HCT116 (cell line): ENCODE measurements around the gene RIMBP2. TPM values are rescaled to one million over a fixed set of nuclear protein-coding genes. Genes with fewer than 3 reads are reported as not detected.

Experiments
- ATAC-seq: fragments of 200-7000 bp; cut with Tn5 transposase; 2 replicates; pipeline ENCODE4 v1.9.1; 2020; ENCODE audit warnings: mild to moderate bottlenecking, moderate library complexity
- BruUV-seq: library from RNA; stranded (reverse); fragments of 400-500 nt; replicated peaks from 2 replicates; lab custom pipeline; 2021; lab: Mats Ljungman, UMichigan
- CTCF ChIA-PET: fragments of 300-600 bp; sonication (Branson Sonifier 250); formaldehyde crosslinking; loops from one replicate; lab custom pipeline; 2021; ENCODE audit warnings: antibody characterized with exemption; lab: Charles Lee
- POLR2A ChIA-PET: fragments of 300-600, 350-600 bp; sonication (Branson Sonifier 250); formaldehyde crosslinking; loops from one replicate; lab custom pipeline; 2021; ENCODE audit warnings: antibody characterized with exemption; lab: Charles Lee
- RAD21 ChIA-PET, 2 experiments: fragments of 300-600 bp; sonication (Branson Sonifier 250); formaldehyde crosslinking; loops; one replicate each; lab custom pipeline; 2023; ENCODE audit warnings: low total read pairs in 2 of 2; ENCODE audit not compliant: uncharacterized antibody in 2 of 2, unreplicated experiment in 2 of 2, low non-redundant PET in 1 of 2; lab: Charles Lee
- DNase-seq: peaks from one replicate; pipeline ENCODE4 v3.0.0-alpha.2; 2010; ENCODE audit warnings: low read depth, low spot score
- H2AFZ ChIP-seq: fragments of 200-600 bp; shearing (Covaris generic), sonication (generic); 2 replicates; pipeline ENCODE4 v1.6.1; 2017; ENCODE audit warnings: low read depth, mixed run types, mixed read lengths, antibody characterized with exemption, low read length; ENCODE audit not compliant: poor library complexity, severe bottlenecking
- H3K27ac ChIP-seq: 2 replicates; pipeline ENCODE4 v1.5.1; 2012; ENCODE audit warnings: low read depth, low read length
- H3K27me3 ChIP-seq: fragments of 200-600 bp; sonication (generic); 2 replicates; pipeline ENCODE4 v1.6.1; 2016; ENCODE audit warnings: mixed run types, low read length, mixed read lengths; ENCODE audit not compliant: insufficient read depth
- H3K36me3 ChIP-seq, 2 experiments: fragments of 200-500 bp in 1 of 2; fragments of 200-600 bp in 1 of 2; sonication (Bioruptor generic) in 1 of 2; sonication (generic) in 1 of 2; 2 replicates each; pipeline versions ENCODE4 v1.5.1 to v1.6.1; 2014 to 2016; ENCODE audit warnings: low read length in 2 of 2, inconsistent platforms in 1 of 2, mixed read lengths in 1 of 2, mixed run types in 1 of 2; ENCODE audit not compliant: insufficient read depth in 2 of 2, control insufficient read depth in 1 of 2
- H3K4me1 ChIP-seq, 2 experiments: fragments of 200-600 bp in 1 of 2; sonication (generic) in 1 of 2; 2 replicates each; pipeline versions ENCODE4 v1.5.1 to v1.6.1; 2012 to 2017; ENCODE audit warnings: low read length in 2 of 2, inconsistent platforms in 1 of 2, mild to moderate bottlenecking in 1 of 2, mixed read lengths in 1 of 2, mixed run types in 1 of 2, moderate library complexity in 1 of 2; ENCODE audit not compliant: insufficient read depth in 2 of 2, control insufficient read depth in 1 of 2
- H3K4me2 ChIP-seq: fragments of 200-600 bp; sonication (generic); 2 replicates; pipeline ENCODE4 v1.6.1; 2017; ENCODE audit warnings: mixed run types, low read length, mixed read lengths
- H3K4me3 ChIP-seq, 2 experiments: fragments of 200-600 bp in 1 of 2; sonication (generic) in 1 of 2; replicated peaks in 1 of 2; 2 replicates each; pipeline ENCODE4 v1.5.1; 2011 to 2016; ENCODE audit warnings: low read length in 2 of 2, control low read depth in 1 of 2, low read depth in 1 of 2, mild to moderate bottlenecking in 1 of 2, mixed read lengths in 1 of 2, mixed run types in 1 of 2
- H3K79me2 ChIP-seq: fragments of 200-600 bp; sonication (generic); 2 replicates; pipeline ENCODE4 v1.6.1; 2017; ENCODE audit warnings: mild to moderate bottlenecking, mixed run types, low read length, moderate library complexity, mixed read lengths; ENCODE audit not compliant: insufficient read depth
- H3K9ac ChIP-seq: fragments of 200-600 bp; sonication (generic); 2 replicates; pipeline ENCODE4 v1.6.1; 2016; ENCODE audit warnings: low read length, mixed read lengths
- H3K9me2 ChIP-seq: fragments of 200-600 bp; sonication (generic), shearing (Covaris generic); 2 replicates; pipeline ENCODE4 v1.6.1; 2017; ENCODE audit warnings: mixed run types, mild to moderate bottlenecking, moderate library complexity; ENCODE audit not compliant: insufficient read depth
- H3K9me3 ChIP-seq, 2 experiments: fragments of 200-500 bp in 1 of 2; fragments of 200-600 bp in 1 of 2; sonication (Bioruptor generic) in 1 of 2; sonication (generic) in 1 of 2; 2 replicates each; pipeline ENCODE4 v1.6.1; 2014 to 2017; ENCODE audit warnings: low read length in 2 of 2, mixed read lengths in 2 of 2, inconsistent platforms in 1 of 2, low read depth in 1 of 2, mild to moderate bottlenecking in 1 of 2, mixed run types in 1 of 2, moderate library complexity in 1 of 2; ENCODE audit not compliant: control insufficient read depth in 1 of 2, insufficient read depth in 1 of 2
- H4K20me1 ChIP-seq: fragments of 200-600 bp; sonication (generic), shearing (Covaris generic); 2 replicates; pipeline ENCODE4 v1.6.1; 2017; ENCODE audit warnings: mixed run types, mild to moderate bottlenecking, moderate library complexity; ENCODE audit not compliant: insufficient read depth
- ATF3 ChIP-seq: IDR thresholded peaks from 2 replicates; pipeline ENCODE4 v1.6.1; 2012
- CEBPB ChIP-seq: IDR thresholded peaks from 2 replicates; pipeline ENCODE4 v1.6.1; 2012; ENCODE audit warnings: low read depth
- EGR1 ChIP-seq: IDR thresholded peaks from 2 replicates; pipeline ENCODE4 v1.6.1; 2012; ENCODE audit warnings: low read depth
- MAX ChIP-seq: IDR thresholded peaks from 2 replicates; pipeline ENCODE4 v1.6.1; 2012
- POLR2A ChIP-seq: IDR thresholded peaks from 2 replicates; pipeline ENCODE4 v1.7.0; 2011; ENCODE audit warnings: borderline replicate concordance; ENCODE audit not compliant: insufficient read depth, insufficient read length; ENCODE audit errors: extremely low read depth
- POLR2AphosphoS5 ChIP-seq: IDR thresholded peaks from 2 replicates; pipeline ENCODE4 v1.6.1; 2011; ENCODE audit warnings: mild to moderate bottlenecking, low read depth, low read length, moderate library complexity
- RAD21 ChIP-seq: IDR thresholded peaks from 2 replicates; pipeline ENCODE4 v1.6.1; 2012; ENCODE audit warnings: low read depth, mild to moderate bottlenecking
- REST ChIP-seq: IDR thresholded peaks from 2 replicates; pipeline ENCODE4 v1.6.1; 2012; ENCODE audit warnings: low read depth
- SIN3A ChIP-seq: IDR thresholded peaks from 2 replicates; pipeline ENCODE4 v1.6.1; 2012; ENCODE audit warnings: low read depth
- SRF ChIP-seq: IDR thresholded peaks from 2 replicates; pipeline ENCODE4 v1.6.1; 2012; ENCODE audit warnings: low read depth
- ZBTB33 ChIP-seq: IDR thresholded peaks from 2 replicates; pipeline ENCODE4 v1.6.1; 2011; ENCODE audit warnings: mild to moderate bottlenecking, low read length, moderate library complexity; ENCODE audit not compliant: insufficient replicate concordance; ENCODE audit errors: extremely low read depth
- intact Hi-C: fragments of 100-400 bp; cut with micrococcal nuclease; formaldehyde crosslinking; loops from 2 replicates; pipeline ENCODE4 v1.10.0; 2022
- total RNA-seq: library from RNA; stranded (reverse); gene quantifications from one replicate; pipeline ENCODE4 v1.2.1, GENCODE V29; 2021; ENCODE audit not compliant: unreplicated experiment
- TF ChIP-seq, protein P1 (sequence below), 3 experiments: fragments of 200-600 bp in 1 of 3; sonication (generic) in 1 of 3; IDR thresholded peaks in 2 of 3; conservative IDR thresholded peaks in 1 of 3; 2 replicates each; pipeline ENCODE4 v1.5.1; 2012 to 2017; ENCODE audit warnings: low read depth in 2 of 3, low read length in 2 of 3, antibody characterized with exemption in 1 of 3, borderline replicate concordance in 1 of 3, control low read depth in 1 of 3, mild to moderate bottlenecking in 1 of 3, mixed read lengths in 1 of 3, mixed run types in 1 of 3, moderate library complexity in 1 of 3; ENCODE audit not compliant: insufficient read depth in 1 of 3

RIMBP2 gene
- total RNA-seq, 1 experiment from 2014 or later = not detected

DNA sequence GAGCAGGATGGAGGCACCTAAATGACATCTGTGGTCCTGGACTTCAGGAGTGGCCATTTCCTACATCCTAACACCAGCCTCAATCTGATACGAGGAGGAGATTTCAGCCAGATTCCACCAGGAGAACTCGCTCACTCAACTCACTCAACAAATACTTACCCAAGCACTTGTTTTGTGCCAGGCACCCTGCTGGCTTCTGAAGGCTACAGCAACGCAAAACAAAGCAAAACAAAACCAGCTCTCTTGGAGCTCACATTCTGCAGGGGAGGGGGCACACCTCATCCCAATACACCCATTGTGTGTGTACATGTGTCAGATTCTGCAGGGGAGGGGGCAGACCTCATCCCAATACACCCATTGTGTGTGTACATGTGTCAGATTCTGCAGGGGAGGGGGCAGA is 233.7 kb downstream of the RIMBP2 start (continued):
- TF ChIP-seq REST (no peak), MAX (no peak)
- TF ChIP-seq, all 23 proteins: peak for 0

DNA sequence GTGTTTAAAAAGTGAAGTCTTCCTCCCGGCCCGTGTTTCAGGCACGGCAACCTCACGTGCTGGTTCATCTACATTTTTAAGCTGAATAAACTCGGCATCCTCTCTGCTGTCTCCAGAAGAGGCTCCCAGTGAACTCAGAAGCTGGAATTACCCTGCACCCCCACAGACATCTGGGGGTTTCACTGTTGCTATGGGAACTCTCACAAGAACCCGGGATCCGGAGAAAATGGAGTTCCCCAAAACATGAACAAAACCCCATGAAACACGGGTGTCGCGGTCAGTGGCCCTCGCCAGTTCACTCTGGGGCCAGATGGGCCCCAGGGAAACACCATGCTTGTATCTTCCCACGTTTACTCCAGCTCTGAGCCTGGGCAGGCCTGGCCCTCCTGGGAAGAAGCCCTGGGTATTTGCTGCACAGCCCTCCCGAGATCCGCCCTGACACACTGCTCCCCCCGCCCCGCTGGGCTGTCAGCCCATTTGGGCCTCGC is 234.7 kb downstream of the RIMBP2 start:
- 0 out of 2 replicates have a peak, but pooled peaks cover 4% of the 10 kb centered on the region for H3K27me3 ChIP-seq
- ATAC-seq (no peak), DNase-seq (no peak)
- H3K4me1 ChIP-seq = no peaks in the 10 kb centered on the region
- no peaks in the 10 kb centered on the region for H3K36me3 ChIP-seq
- no peaks in the 10 kb centered on the region for H3K79me2 ChIP-seq
- no peak overlapping the region for H3K4me2 ChIP-seq
- H3K4me3 ChIP-seq = no peak overlapping the region
- ChIA-PET POLR2A (no interaction called here), RAD21 (no interaction called here), CTCF (no interaction called here)
- H2AFZ ChIP-seq = no peak overlapping the region
- BruUV-seq = no TSS peak
- H3K27ac ChIP-seq = no peak overlapping the region
- intact Hi-C loops = no loop called here
- no peak overlapping the region for H3K9ac ChIP-seq
- H4K20me1 ChIP-seq = no peaks in the 10 kb centered on the region
- no peaks in the 10 kb centered on the region for H3K9me3 ChIP-seq
- no peaks in the 10 kb centered on the region for H3K9me2 ChIP-seq
- no peak for TF ChIP-seq POLR2A
- TF ChIP-seq ATF3 = no peak
- TF ChIP-seq POLR2AphosphoS5 = no peak
- no peak for TF ChIP-seq MAX
- no peak for TF ChIP-seq SIN3A
- no peak for TF ChIP-seq SRF
- TF ChIP-seq ZBTB33 = no peak
- no peak for TF ChIP-seq CEBPB
- TF ChIP-seq, protein P1, sequence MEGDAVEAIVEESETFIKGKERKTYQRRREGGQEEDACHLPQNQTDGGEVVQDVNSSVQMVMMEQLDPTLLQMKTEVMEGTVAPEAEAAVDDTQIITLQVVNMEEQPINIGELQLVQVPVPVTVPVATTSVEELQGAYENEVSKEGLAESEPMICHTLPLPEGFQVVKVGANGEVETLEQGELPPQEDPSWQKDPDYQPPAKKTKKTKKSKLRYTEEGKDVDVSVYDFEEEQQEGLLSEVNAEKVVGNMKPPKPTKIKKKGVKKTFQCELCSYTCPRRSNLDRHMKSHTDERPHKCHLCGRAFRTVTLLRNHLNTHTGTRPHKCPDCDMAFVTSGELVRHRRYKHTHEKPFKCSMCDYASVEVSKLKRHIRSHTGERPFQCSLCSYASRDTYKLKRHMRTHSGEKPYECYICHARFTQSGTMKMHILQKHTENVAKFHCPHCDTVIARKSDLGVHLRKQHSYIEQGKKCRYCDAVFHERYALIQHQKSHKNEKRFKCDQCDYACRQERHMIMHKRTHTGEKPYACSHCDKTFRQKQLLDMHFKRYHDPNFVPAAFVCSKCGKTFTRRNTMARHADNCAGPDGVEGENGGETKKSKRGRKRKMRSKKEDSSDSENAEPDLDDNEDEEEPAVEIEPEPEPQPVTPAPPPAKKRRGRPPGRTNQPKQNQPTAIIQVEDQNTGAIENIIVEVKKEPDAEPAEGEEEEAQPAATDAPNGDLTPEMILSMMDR (IDR thresholded peaks at IDR 0.05 in 2 of 3, conservative IDR thresholded peaks at IDR 0.05 in 1 of 3; ENCODE audit: borderline replicate concordance in 1 of 3, insufficient read depth in 1 of 3, low read depth in 2 of 3, low read length in 2 of 3) = no peak
- no peak for TF ChIP-seq EGR1
- TF ChIP-seq REST = no peak
- no peak for TF ChIP-seq RAD21
